GM21717 (cell line): ENCODE measurements around the gene MRPL33.
"Not testable (repeated sequence)": the region's sequence is repeated elsewhere in the genome, so short reads cannot be mapped to it uniquely, and the experiment has no call there.

ENCODE experiments used
- ATAC-seq: cut with Tn5 transposase; IDR thresholded peaks from one replicate; pipeline ENCODE4 v1.9.1; 2021; ENCODE audit warnings: mild to moderate bottlenecking, moderate library complexity; ENCODE audit not compliant: unreplicated experiment

MRPL33 gene

GRCh38 chr2:27739058-27739373 is 32.5 kb upstream of the MRPL33 start:
- ATAC-seq: no peak

- no peak for ATAC-seq
Observed at GRCh38 chr2:27741673-27742072, 29.8 kb upstream of the MRPL33 start.

- ATAC-seq: no peak
Observed at GRCh38 chr2:27742571-27742970, 28.9 kb upstream of the MRPL33 start.

GRCh38 chr2:27745494-27745893 is 26.0 kb upstream of the MRPL33 start:
- not testable (repeated sequence) for ATAC-seq

- no peak for ATAC-seq
Observed at GRCh38 chr2:27746325-27746724, 25.2 kb upstream of the MRPL33 start.

GRCh38 chr2:27747827-27748352 is 23.6 kb upstream of the MRPL33 start:
- ATAC-seq: no peak

GRCh38 chr2:27748803-27749554 is 22.5 kb upstream of the MRPL33 start:
- not testable (repeated sequence) for ATAC-seq

- ATAC-seq: no peak
Observed at GRCh38 chr2:27751377-27751776, 20.1 kb upstream of the MRPL33 start.

GRCh38 chr2:27752551-27753237 is 18.8 kb upstream of the MRPL33 start:
- ATAC-seq: no peak

- ATAC-seq: no peak
Observed at GRCh38 chr2:27754138-27754588, 17.4 kb upstream of the MRPL33 start.

- ATAC-seq: no peak
Observed at GRCh38 chr2:27754831-27755230, 16.7 kb upstream of the MRPL33 start.

GRCh38 chr2:27756091-27756490 is 15.4 kb upstream of the MRPL33 start:
- ATAC-seq: no peak

- no peak for ATAC-seq
Observed at GRCh38 chr2:27756544-27757498, 14.7 kb upstream of the MRPL33 start.

GRCh38 chr2:27762951-27763906 is 8.3 kb upstream of the MRPL33 start:
- ATAC-seq: no peak

GRCh38 chr2:27763907-27764267 is 7.6 kb upstream of the MRPL33 start:
- ATAC-seq: no peak

GRCh38 chr2:27764526-27764925 is 7.0 kb upstream of the MRPL33 start:
- ATAC-seq: not testable (repeated sequence)

GRCh38 chr2:27765621-27766286 is 5.8 kb upstream of the MRPL33 start:
- ATAC-seq: no peak

GRCh38 chr2:27766287-27766661 is 5.2 kb upstream of the MRPL33 start:
- no peak for ATAC-seq

GRCh38 chr2:27771202-27771547 is 344 bp upstream of the MRPL33 start:
- ATAC-seq: no peak

- ATAC-seq: no peak
Observed at GRCh38 chr2:27772804-27773203, 1.3 kb downstream of the MRPL33 start.
